ENCODE measurements around the gene CNTNAP2.

CNTNAP2 gene

GRCh38 chr7:148156233-148156632 lies 2039.6 kb downstream of the CNTNAP2 start:
- DNase-seq (ENCODE audit: low read depth, low spot score) = no peak
- H3K4me3 ChIP-seq = no peak overlapping the region
- TF ChIP-seq FOXP2 (optimal IDR thresholded peaks at IDR 0.05; ENCODE audit: control extremely low read depth, extremely low read length, insufficient read depth) (no peak), POLR2AphosphoS5 (IDR thresholded peaks at IDR 0.05; ENCODE audit: borderline replicate concordance, low read depth, low read length) (no peak), EZH2 (IDR thresholded peaks at IDR 0.05) (no peak)
- H3K9me3 ChIP-seq (ENCODE audit: low read depth, low read length) = no peaks in the 10 kb centered on the region
- 0 out of 2 replicates have a peak, but pooled peaks cover 6% of the 10 kb centered on the region for H3K36me3 ChIP-seq (ENCODE audit: insufficient read depth, low read length)
- H3K9ac ChIP-seq (ENCODE audit: insufficient read length) = no peak overlapping the region
- H3K27ac ChIP-seq = peak overlapping the region; percentile 83

GRCh38 chr7:148159331-148159730 lies 2042.7 kb downstream of the CNTNAP2 start:
- H3K4me3 ChIP-seq = no peak overlapping the region
- DNase-seq (ENCODE audit: low read depth, low spot score) = no peak
- TF ChIP-seq EZH2 (IDR thresholded peaks at IDR 0.05) (no peak), POLR2AphosphoS5 (IDR thresholded peaks at IDR 0.05; ENCODE audit: borderline replicate concordance, low read depth, low read length) (no peak), FOXP2 (optimal IDR thresholded peaks at IDR 0.05; ENCODE audit: control extremely low read depth, extremely low read length, insufficient read depth) (no peak)
- H3K27ac ChIP-seq = no peak overlapping the region
- no peaks in the 10 kb centered on the region for H3K36me3 ChIP-seq (ENCODE audit: insufficient read depth, low read length)
- no peak overlapping the region for H3K9ac ChIP-seq (ENCODE audit: insufficient read length)
- H3K9me3 ChIP-seq (ENCODE audit: low read depth, low read length) = no peaks in the 10 kb centered on the region

DNA sequence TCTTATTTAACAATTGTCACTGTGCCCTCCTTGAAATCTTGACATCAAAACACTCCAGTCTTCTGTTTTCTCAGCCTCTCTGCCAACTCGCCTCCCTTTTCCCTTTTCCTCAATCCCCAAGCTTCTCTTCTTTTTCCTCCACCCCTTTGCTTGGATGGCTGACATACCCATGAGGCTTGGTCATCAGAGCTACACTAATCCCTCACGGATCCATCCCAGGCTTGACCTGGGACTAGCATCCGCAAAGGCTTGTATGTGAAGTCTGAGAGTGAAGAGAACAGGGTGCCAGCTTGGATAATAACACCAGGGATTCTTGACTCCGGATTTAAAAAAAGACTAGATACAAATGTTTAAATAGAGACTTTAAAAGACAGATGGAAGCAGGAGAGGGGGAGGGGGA lies 2045.2 kb downstream of the CNTNAP2 start:
- Histone ChIP-seq H3K27ac (no peak overlapping the region), H3K36me3 (ENCODE audit: insufficient read depth, low read length) (no peaks in the 10 kb centered on the region), H3K4me3 (no peak overlapping the region), H3K9ac (ENCODE audit: insufficient read length) (no peak overlapping the region), H3K9me3 (ENCODE audit: low read depth, low read length) (no peaks in the 10 kb centered on the region)
- DNase-seq (ENCODE audit: low read depth, low spot score) = no peak
- TF ChIP-seq EZH2 (IDR thresholded peaks at IDR 0.05) (no peak), POLR2AphosphoS5 (IDR thresholded peaks at IDR 0.05; ENCODE audit: borderline replicate concordance, low read depth, low read length) (no peak), FOXP2 (optimal IDR thresholded peaks at IDR 0.05; ENCODE audit: control extremely low read depth, extremely low read length, insufficient read depth) (no peak)

DNA sequence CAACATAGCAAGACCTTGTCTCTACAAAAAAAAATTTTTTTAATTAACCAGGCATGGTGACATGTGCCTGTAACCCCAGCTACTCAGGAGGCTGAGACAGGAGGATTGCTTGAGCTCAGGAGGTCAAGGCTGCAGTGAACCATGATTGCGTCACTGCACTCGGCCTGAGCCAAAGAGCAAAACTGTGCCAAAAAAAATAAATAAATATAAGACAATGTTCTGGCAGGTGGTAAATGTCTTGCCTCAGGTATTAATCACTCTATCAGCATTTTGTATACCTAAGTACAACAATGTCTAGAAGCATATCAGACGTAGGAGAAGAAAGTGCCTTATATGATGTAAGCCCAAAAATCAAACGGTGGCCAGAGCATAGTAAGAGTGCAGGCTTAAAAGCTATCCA lies 2046.2 kb downstream of the CNTNAP2 start:
- H3K36me3 ChIP-seq (ENCODE audit: insufficient read depth, low read length) = no peaks in the 10 kb centered on the region
- no peak overlapping the region for H3K27ac ChIP-seq
- no peak overlapping the region for H3K9ac ChIP-seq (ENCODE audit: insufficient read length)
- H3K9me3 ChIP-seq (ENCODE audit: low read depth, low read length) = no peaks in the 10 kb centered on the region
- TF ChIP-seq FOXP2 (optimal IDR thresholded peaks at IDR 0.05; ENCODE audit: control extremely low read depth, extremely low read length, insufficient read depth) (no peak), POLR2AphosphoS5 (IDR thresholded peaks at IDR 0.05; ENCODE audit: borderline replicate concordance, low read depth, low read length) (no peak)
- no peak for DNase-seq (ENCODE audit: low read depth, low spot score)
- no peak overlapping the region for H3K4me3 ChIP-seq

DNA sequence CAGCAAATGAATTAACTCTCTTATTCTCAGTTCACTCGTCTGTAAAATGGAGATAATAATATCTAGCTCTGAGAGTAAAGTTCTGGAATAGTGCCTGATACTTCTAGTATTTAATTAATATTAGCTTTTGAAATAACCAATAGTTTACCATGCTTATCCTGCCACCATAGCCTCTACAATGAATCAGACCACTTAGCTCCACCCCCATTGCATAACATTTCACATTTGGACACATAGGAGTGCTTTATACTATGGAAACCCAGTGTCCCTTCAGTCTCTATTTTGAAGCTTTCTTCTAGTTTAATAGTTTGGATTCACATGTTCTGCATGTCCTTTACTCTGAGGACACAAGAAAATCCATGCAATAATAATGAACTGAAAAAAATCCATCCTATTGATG lies 2046.6 kb downstream of the CNTNAP2 start:
- TF ChIP-seq POLR2AphosphoS5 (IDR thresholded peaks at IDR 0.05; ENCODE audit: borderline replicate concordance, low read depth, low read length) (no peak), EZH2 (IDR thresholded peaks at IDR 0.05) (no peak), FOXP2 (optimal IDR thresholded peaks at IDR 0.05; ENCODE audit: control extremely low read depth, extremely low read length, insufficient read depth) (no peak)
- no peak for DNase-seq (ENCODE audit: low read depth, low spot score)
- Histone ChIP-seq H3K36me3 (ENCODE audit: insufficient read depth, low read length) (no peaks in the 10 kb centered on the region), H3K4me3 (no peak overlapping the region), H3K9ac (ENCODE audit: insufficient read length) (no peak overlapping the region), H3K27ac (no peak overlapping the region), H3K9me3 (ENCODE audit: low read depth, low read length) (no peaks in the 10 kb centered on the region)

GRCh38 chr7:148172920-148173319 lies 2056.3 kb downstream of the CNTNAP2 start:
- Histone ChIP-seq H3K27ac (no peak overlapping the region), H3K9ac (ENCODE audit: insufficient read length) (no peak overlapping the region), H3K9me3 (ENCODE audit: low read depth, low read length) (no peaks in the 10 kb centered on the region), H3K4me3 (no peak overlapping the region), H3K36me3 (ENCODE audit: insufficient read depth, low read length) (no peaks in the 10 kb centered on the region)
- no peak for DNase-seq (ENCODE audit: low read depth, low spot score)
- TF ChIP-seq POLR2AphosphoS5 (IDR thresholded peaks at IDR 0.05; ENCODE audit: borderline replicate concordance, low read depth, low read length) (no peak), FOXP2 (optimal IDR thresholded peaks at IDR 0.05; ENCODE audit: control extremely low read depth, extremely low read length, insufficient read depth) (no peak), EZH2 (IDR thresholded peaks at IDR 0.05) (no peak)

DNA sequence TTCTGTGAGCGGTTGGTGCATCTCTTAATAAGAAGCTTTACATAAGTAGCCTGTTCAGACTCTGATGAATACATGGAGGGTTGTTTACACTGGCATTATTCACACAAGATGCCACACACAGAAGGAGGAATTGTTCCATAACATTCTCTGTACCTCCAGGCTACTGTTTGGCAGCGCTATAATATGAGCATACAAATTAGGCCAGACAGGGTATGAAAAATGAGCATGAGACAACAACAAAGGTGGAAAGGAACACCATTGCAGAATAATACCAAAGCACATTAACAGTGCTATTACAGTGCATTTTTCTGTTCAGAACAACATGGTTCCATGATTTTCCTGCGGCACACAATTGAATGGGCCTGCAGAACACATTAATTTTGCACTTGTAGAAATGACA lies 2056.8 kb downstream of the CNTNAP2 start:
- H3K36me3 ChIP-seq (ENCODE audit: insufficient read depth, low read length) = no peaks in the 10 kb centered on the region
- no peak overlapping the region for H3K4me3 ChIP-seq
- H3K9me3 ChIP-seq (ENCODE audit: low read depth, low read length) = no peaks in the 10 kb centered on the region
- H3K9ac ChIP-seq (ENCODE audit: insufficient read length) = no peak overlapping the region
- H3K27ac ChIP-seq = no peak overlapping the region
- DNase-seq (ENCODE audit: low read depth, low spot score) = no peak
- TF ChIP-seq FOXP2 (optimal IDR thresholded peaks at IDR 0.05; ENCODE audit: control extremely low read depth, extremely low read length, insufficient read depth) (no peak), POLR2AphosphoS5 (IDR thresholded peaks at IDR 0.05; ENCODE audit: borderline replicate concordance, low read depth, low read length) (no peak), EZH2 (IDR thresholded peaks at IDR 0.05) (no peak)

DNA sequence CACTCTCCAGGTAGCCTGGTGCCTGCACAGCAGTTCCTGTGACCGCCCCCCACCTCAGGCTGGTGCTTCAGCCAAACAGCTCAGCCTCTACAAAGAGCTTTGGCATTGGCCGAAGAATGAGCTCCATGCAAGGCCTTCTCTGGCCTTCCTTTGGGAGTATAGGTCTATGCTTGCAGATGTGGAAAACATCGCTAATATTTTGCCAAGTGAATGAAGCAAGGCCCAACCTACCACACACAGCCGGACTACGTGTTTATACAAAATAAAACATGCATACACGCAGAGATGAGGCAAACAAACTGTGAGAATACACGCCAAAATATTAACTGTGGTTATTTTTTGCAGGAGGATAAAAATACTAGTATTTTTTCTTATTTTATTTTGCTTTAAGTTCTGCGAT lies 2057.8 kb downstream of the CNTNAP2 start:
- Histone ChIP-seq H3K4me3 (no peak overlapping the region), H3K36me3 (ENCODE audit: insufficient read depth, low read length) (no peaks in the 10 kb centered on the region), H3K9ac (ENCODE audit: insufficient read length) (no peak overlapping the region), H3K9me3 (ENCODE audit: low read depth, low read length) (no peaks in the 10 kb centered on the region), H3K27ac (no peak overlapping the region)
- TF ChIP-seq EZH2 (IDR thresholded peaks at IDR 0.05) = no peak
- no peak for TF ChIP-seq FOXP2 (optimal IDR thresholded peaks at IDR 0.05; ENCODE audit: control extremely low read depth, extremely low read length, insufficient read depth)
- no peak for TF ChIP-seq POLR2AphosphoS5 (IDR thresholded peaks at IDR 0.05; ENCODE audit: borderline replicate concordance, low read depth, low read length)
- no peak for DNase-seq (ENCODE audit: low read depth, low spot score)

DNA sequence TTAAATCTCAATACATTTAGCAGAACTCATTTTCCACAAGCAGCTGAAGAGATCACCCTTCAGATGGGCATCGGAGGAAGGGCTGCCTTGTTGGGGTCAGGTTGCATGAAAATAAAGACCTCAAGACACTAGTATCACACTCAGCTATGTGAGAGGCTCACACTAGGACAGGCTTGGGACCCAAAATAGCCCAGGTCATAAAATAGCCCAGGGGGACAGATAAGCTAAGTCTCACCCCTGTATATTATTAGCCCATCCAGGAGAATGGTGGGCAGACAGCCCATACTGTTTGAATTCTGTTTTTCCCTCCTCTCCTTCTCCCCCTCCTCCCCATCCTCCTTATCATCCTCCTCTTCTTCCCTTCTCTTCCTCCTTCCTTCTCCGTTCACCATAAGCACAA lies 2058.9 kb downstream of the CNTNAP2 start:
- Histone ChIP-seq H3K9ac (ENCODE audit: insufficient read length) (no peak overlapping the region), H3K9me3 (ENCODE audit: low read depth, low read length) (no peaks in the 10 kb centered on the region), H3K4me3 (no peak overlapping the region), H3K27ac (no peak overlapping the region), H3K36me3 (ENCODE audit: insufficient read depth, low read length) (no peaks in the 10 kb centered on the region)
- no peak for DNase-seq (ENCODE audit: low read depth, low spot score)
- TF ChIP-seq POLR2AphosphoS5 (IDR thresholded peaks at IDR 0.05; ENCODE audit: borderline replicate concordance, low read depth, low read length) (no peak), FOXP2 (optimal IDR thresholded peaks at IDR 0.05; ENCODE audit: control extremely low read depth, extremely low read length, insufficient read depth) (no peak), EZH2 (IDR thresholded peaks at IDR 0.05) (no peak)
